ENCODE measurements around the gene MVB12B.

DNA sequence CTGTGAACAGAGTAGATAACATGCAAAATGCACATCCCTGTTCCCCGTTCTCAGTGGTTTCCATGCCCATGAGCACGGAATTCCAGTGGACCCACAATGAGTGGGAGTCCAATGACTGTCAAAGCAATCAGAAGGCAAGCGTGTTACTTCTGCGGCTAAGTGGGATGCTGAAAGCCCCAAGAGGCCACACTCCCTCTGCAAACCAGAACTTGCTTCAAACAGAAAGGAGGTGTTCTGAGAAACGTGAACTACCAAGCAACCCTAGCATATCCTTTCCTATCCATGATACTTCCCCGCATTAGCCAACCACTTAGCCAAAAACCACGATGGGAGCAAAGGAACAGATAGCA lies 21.7 kb upstream of the MVB12B start:
- TF ChIP-seq, protein P1, sequence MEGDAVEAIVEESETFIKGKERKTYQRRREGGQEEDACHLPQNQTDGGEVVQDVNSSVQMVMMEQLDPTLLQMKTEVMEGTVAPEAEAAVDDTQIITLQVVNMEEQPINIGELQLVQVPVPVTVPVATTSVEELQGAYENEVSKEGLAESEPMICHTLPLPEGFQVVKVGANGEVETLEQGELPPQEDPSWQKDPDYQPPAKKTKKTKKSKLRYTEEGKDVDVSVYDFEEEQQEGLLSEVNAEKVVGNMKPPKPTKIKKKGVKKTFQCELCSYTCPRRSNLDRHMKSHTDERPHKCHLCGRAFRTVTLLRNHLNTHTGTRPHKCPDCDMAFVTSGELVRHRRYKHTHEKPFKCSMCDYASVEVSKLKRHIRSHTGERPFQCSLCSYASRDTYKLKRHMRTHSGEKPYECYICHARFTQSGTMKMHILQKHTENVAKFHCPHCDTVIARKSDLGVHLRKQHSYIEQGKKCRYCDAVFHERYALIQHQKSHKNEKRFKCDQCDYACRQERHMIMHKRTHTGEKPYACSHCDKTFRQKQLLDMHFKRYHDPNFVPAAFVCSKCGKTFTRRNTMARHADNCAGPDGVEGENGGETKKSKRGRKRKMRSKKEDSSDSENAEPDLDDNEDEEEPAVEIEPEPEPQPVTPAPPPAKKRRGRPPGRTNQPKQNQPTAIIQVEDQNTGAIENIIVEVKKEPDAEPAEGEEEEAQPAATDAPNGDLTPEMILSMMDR (conservative IDR thresholded peaks at IDR 0.05; ENCODE audit: low read length): no peak
- no peak for TF ChIP-seq EZH2phosphoT487 (IDR thresholded peaks at IDR 0.05; ENCODE audit: borderline replicate concordance)

All from Loucy (cell line).